ENCODE measurements around the gene SPSB4. TPM values are rescaled to one million over a fixed set of nuclear protein-coding genes. Genes with fewer than 3 reads are reported as not detected.

The SPSB4 gene
- total and polyA plus RNA-seq, 10 of the 15 experiments (the other 5 are each of a cell fraction or from before 2014, with no cell fraction given), result not detected

DNA sequence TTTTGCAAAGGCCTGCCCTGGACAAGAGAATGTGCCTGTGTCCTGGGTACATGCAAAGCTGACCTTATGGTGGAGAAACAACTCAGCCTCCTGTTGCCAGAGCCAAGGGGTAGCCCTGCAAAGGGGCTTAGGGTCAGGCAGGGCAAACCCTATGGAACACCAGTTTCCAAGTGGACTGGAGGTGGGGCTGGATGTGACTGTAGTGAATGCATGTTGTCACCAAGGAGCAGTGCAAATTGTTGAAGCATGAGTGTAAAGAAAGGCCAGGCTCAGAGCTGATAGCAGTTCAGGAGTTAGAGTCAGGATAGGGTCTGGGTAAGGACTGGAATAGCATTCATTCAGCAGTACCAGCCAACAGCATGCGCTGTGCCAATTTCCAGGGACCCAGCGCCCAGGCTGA, 97.6 kb downstream of the SPSB4 start:
- Histone ChIP-seq H2AFZ (ENCODE audit: control insufficient read depth, low read depth, low read length) (no peak overlapping the region), H3K27me3 (replicated peaks in 1 of 2; ENCODE audit: control insufficient read depth in 2 of 2, insufficient read depth in 2 of 2, low read length in 1 of 2) (no peaks in the 10 kb centered on the region; a peak in 1 of 4 replicates), H3K9me3 (replicated peaks; ENCODE audit: control insufficient read depth, insufficient read depth, low read length) (no peaks in the 10 kb centered on the region), H3K79me2 (ENCODE audit: control insufficient read depth, insufficient read depth, low read length) (no peaks in the 10 kb centered on the region), H3K9ac (ENCODE audit: control insufficient read depth, insufficient read depth, low read length) (no peak overlapping the region), H4K20me1 (ENCODE audit: control insufficient read depth, insufficient read depth) (no peaks in the 10 kb centered on the region), H3K27ac (ENCODE audit: control insufficient read depth, insufficient read depth) (no peak overlapping the region), H3K4me2 (ENCODE audit: control insufficient read depth, insufficient read depth) (no peak overlapping the region), H3K4me1 (ENCODE audit: control insufficient read depth, insufficient read depth, low read length) (no peaks in the 10 kb centered on the region), H3K36me3 (ENCODE audit: control insufficient read depth in 2 of 2, insufficient read depth in 2 of 2, low read length in 1 of 2) (no peaks in the 10 kb centered on the region), H3K4me3 (no peak overlapping the region)
- ATAC-seq (no peak), DNase-seq (ENCODE audit: low read depth, low spot score) (no peak), FAIRE-seq (no peak)
- SMC1A ChIA-PET (ENCODE audit: uncharacterized antibody, unreplicated experiment), result no interaction called here
- CTCF ChIA-PET, result no interaction called here
- TF ChIP-seq POLR2AphosphoS2 (IDR thresholded peaks at IDR 0.05; ENCODE audit: low read depth, low read length) (no peak), ETV6 (conservative IDR thresholded peaks at IDR 0.05 in 1 of 2, IDR thresholded peaks at IDR 0.05 in 1 of 2; ENCODE audit: borderline replicate concordance in 1 of 2, low read depth in 1 of 2) (no peak), ZNF274 (IDR thresholded peaks at IDR 0.05; ENCODE audit: insufficient read depth, insufficient read length) (no peak)
- intact Hi-C loops (cut with micrococcal nuclease; ENCODE audit: unreplicated experiment) (no loop called here), in situ Hi-C loops (cut with MboI) (no loop called here)
- POLR2A ChIA-PET, result no interaction called here
- WGBS (ENCODE audit: insufficient coverage, insufficient replicate concordance, low lambda C conversion rate, missing lambda C conversion rate), result 51% methylated on average over 2 of the region's 2 CpGs
- BruUV-seq (replicated peaks), result no TSS peak
- RAD21 ChIA-PET (ENCODE audit: unreplicated experiment), result no interaction called here

DNA sequence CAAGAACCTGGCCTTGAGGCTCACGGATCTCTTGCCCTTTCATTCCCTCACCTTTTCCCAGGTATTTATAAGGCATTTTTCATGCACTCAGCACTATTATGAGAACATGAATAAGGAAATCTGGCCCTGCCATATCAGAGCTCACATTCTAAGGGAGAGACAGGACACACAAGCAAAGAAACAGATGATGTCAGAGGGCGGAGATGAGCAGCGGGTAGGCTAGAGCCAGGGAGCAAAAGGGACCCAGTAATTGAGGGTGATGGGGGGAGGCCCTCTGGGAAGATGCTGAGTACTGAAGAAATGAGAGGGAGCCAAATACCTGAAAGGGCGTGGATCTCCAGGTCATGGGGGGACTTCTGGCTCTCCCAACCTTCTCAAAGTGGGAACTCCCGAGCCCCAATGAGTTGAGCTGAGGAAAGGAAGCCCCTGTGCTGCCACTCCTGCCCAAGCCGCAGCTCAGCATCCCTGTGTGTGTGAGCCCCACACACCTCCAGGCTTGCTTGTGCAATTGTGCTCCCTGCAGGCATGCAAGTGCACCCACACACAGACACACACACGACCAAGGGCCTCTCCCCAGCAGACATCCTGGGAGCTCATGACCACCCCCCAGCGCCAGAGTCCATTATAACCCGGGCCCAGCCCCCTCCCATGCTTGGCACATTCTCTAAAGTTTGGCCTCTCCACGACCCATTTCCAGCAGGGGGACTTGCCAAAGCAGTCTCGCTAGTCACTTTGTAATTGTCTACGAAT, 99.1 kb downstream of the SPSB4 start:
- BruUV-seq (replicated peaks), result no TSS peak
- ATAC-seq, result no peak; the same call in 2 of the 3 replicates
- 17% methylated on average over 12 of the region's 12 CpGs for WGBS (ENCODE audit: insufficient coverage, insufficient replicate concordance, low lambda C conversion rate, missing lambda C conversion rate)
- ChIA-PET RAD21 (ENCODE audit: unreplicated experiment) (no interaction called here), POLR2A (no interaction called here), SMC1A (ENCODE audit: uncharacterized antibody, unreplicated experiment) (no interaction called here), CTCF (no interaction called here)
- Histone ChIP-seq H3K9me3 (replicated peaks; ENCODE audit: control insufficient read depth, insufficient read depth, low read length) (no peaks in the 10 kb centered on the region), H2AFZ (ENCODE audit: control insufficient read depth, low read depth, low read length) (no peak overlapping the region), H3K4me3 (no peak overlapping the region), H3K4me2 (ENCODE audit: control insufficient read depth, insufficient read depth) (no peak overlapping the region), H4K20me1 (ENCODE audit: control insufficient read depth, insufficient read depth) (no peaks in the 10 kb centered on the region), H3K9ac (ENCODE audit: control insufficient read depth, insufficient read depth, low read length) (no peak overlapping the region), H3K27ac (ENCODE audit: control insufficient read depth, insufficient read depth) (no peak overlapping the region), H3K4me1 (ENCODE audit: control insufficient read depth, insufficient read depth, low read length) (no peaks in the 10 kb centered on the region), H3K36me3 (ENCODE audit: control insufficient read depth in 2 of 2, insufficient read depth in 2 of 2, low read length in 1 of 2) (no peaks in the 10 kb centered on the region), H3K79me2 (ENCODE audit: control insufficient read depth, insufficient read depth, low read length) (no peaks in the 10 kb centered on the region), H3K27me3 (replicated peaks in 1 of 2; ENCODE audit: control insufficient read depth in 2 of 2, insufficient read depth in 2 of 2, low read length in 1 of 2) (no peaks in the 10 kb centered on the region; a peak in 1 of 4 replicates)
- no peak for DNase-seq (ENCODE audit: low read depth, low spot score)
- TF ChIP-seq SMAD5 (IDR thresholded peaks at IDR 0.05; ENCODE audit: low read depth) (no peak), NBN (IDR thresholded peaks at IDR 0.05) (no peak), SIX5 (IDR thresholded peaks at IDR 0.05; ENCODE audit: low read depth, low read length, severe bottlenecking) (no peak), SUZ12 (IDR thresholded peaks at IDR 0.05; ENCODE audit: unreplicated experiment) (no peak), SUPT20H (IDR thresholded peaks at IDR 0.05; ENCODE audit: borderline replicate concordance, control insufficient read depth, low read depth, low read length) (no peak), TCF7 (IDR thresholded peaks at IDR 0.05; ENCODE audit: borderline replicate concordance) (no peak)
- TF ChIP-seq, protein P1, sequence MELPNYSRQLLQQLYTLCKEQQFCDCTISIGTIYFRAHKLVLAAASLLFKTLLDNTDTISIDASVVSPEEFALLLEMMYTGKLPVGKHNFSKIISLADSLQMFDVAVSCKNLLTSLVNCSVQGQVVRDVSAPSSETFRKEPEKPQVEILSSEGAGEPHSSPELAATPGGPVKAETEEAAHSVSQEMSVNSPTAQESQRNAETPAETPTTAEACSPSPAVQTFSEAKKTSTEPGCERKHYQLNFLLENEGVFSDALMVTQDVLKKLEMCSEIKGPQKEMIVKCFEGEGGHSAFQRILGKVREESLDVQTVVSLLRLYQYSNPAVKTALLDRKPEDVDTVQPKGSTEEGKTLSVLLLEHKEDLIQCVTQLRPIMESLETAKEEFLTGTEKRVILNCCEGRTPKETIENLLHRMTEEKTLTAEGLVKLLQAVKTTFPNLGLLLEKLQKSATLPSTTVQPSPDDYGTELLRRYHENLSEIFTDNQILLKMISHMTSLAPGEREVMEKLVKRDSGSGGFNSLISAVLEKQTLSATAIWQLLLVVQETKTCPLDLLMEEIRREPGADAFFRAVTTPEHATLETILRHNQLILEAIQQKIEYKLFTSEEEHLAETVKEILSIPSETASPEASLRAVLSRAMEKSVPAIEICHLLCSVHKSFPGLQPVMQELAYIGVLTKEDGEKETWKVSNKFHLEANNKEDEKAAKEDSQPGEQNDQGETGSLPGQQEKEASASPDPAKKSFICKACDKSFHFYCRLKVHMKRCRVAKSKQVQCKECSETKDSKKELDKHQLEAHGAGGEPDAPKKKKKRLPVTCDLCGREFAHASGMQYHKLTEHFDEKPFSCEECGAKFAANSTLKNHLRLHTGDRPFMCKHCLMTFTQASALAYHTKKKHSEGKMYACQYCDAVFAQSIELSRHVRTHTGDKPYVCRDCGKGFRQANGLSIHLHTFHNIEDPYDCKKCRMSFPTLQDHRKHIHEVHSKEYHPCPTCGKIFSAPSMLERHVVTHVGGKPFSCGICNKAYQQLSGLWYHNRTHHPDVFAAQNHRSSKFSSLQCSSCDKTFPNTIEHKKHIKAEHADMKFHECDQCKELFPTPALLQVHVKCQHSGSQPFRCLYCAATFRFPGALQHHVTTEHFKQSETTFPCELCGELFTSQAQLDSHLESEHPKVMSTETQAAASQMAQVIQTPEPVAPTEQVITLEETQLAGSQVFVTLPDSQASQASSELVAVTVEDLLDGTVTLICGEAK (IDR thresholded peaks at IDR 0.05; ENCODE audit: borderline replicate concordance), result no peak
- TF ChIP-seq, protein P2, sequence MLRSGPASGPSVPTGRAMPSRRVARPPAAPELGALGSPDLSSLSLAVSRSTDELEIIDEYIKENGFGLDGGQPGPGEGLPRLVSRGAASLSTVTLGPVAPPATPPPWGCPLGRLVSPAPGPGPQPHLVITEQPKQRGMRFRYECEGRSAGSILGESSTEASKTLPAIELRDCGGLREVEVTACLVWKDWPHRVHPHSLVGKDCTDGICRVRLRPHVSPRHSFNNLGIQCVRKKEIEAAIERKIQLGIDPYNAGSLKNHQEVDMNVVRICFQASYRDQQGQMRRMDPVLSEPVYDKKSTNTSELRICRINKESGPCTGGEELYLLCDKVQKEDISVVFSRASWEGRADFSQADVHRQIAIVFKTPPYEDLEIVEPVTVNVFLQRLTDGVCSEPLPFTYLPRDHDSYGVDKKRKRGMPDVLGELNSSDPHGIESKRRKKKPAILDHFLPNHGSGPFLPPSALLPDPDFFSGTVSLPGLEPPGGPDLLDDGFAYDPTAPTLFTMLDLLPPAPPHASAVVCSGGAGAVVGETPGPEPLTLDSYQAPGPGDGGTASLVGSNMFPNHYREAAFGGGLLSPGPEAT (IDR thresholded peaks at IDR 0.05; ENCODE audit: low read depth), result no peak
- in situ Hi-C loops (cut with MboI) (no loop called here), intact Hi-C loops (cut with micrococcal nuclease; ENCODE audit: unreplicated experiment) (no loop called here)
- no peak for FAIRE-seq

Data from GM12878 (cell line).